H1 (cell line): Measurements from ENCODE around the gene KLHDC7B. TPM values are rescaled to one million over a fixed set of nuclear protein-coding genes. Genes with fewer than 3 reads are reported as not detected.

ENCODE experiments used
- CHD7 ChIP-seq: fragments of 300-600 bp; sonication (generic); IDR thresholded peaks from 2 replicates; pipeline ENCODE4 v1.7.1; 2012; ENCODE audit warnings: low read length, moderate library complexity, mild to moderate bottlenecking, inconsistent platforms; ENCODE audit not compliant: insufficient replicate concordance
- GABPA ChIP-seq: IDR thresholded peaks from 2 replicates; pipeline ENCODE4 v1.6.1; 2011; ENCODE audit warnings: mild to moderate bottlenecking, low read length, moderate library complexity, borderline replicate concordance; ENCODE audit not compliant: insufficient read depth
- HDAC2 ChIP-seq, 2 experiments: fragments of 300-600 bp in 1 of 2; sonication (generic) in 1 of 2; IDR thresholded peaks; 2 replicates each; pipeline ENCODE4 v1.6.1; 2011 to 2012; ENCODE audit warnings: low read depth in 2 of 2, low read length in 2 of 2, mild to moderate bottlenecking in 2 of 2, moderate library complexity in 2 of 2, borderline replicate concordance in 1 of 2, inconsistent platforms in 1 of 2
- NANOG ChIP-seq: IDR thresholded peaks from 2 replicates; pipeline ENCODE4 v1.6.1; 2011; ENCODE audit warnings: low read length, low read depth, mild to moderate bottlenecking, inconsistent platforms; ENCODE audit not compliant: insufficient read depth, poor library complexity, severe bottlenecking
- polyA plus RNA-seq, 7 experiments: library from polyadenylated mRNA; depleted of rRNA in 3 of 7; stranded (reverse) in 5 of 7; unstranded in 2 of 7; fragments of >200 nt in 5 of 7; fragments of 200-250 nt in 2 of 7; gene quantifications; 1 replicate in 5 of 7; 2 replicates in 1 of 7; 4 replicates in 1 of 7; pipeline versions ENCODE4 v1.2.1 to v1.2.3, GENCODE V29; 2011 to 2013; ENCODE audit warnings: missing spikeins in 2 of 7, mixed read lengths in 2 of 7
- total RNA-seq: library from RNA; stranded (reverse); fragmentation: NEBNext Ultra II Directional; extraction: Animal tissue kit (Norgen Biotek cat#: 25700); gene quantifications from 2 replicates; pipeline ENCODE4 v1.2.1, GENCODE V29; 2021

The KLHDC7B gene
- total and polyA plus RNA-seq, 2 of the 8 experiments (the other 6 are each of a cell fraction or from before 2014, with no cell fraction given), result not detected

- TF ChIP-seq CHD7 (no peak), GABPA (no peak), HDAC2 (IDR thresholded peaks at IDR 0.05; ENCODE audit: borderline replicate concordance in 1 of 2, low read depth in 2 of 2, low read length in 2 of 2) (no peak), NANOG (no peak)
These were observed 17.9 kb downstream of the KLHDC7B start (continued) for GRCh38 chr22:50563413-50564160.
